K562 (cell line): ENCODE results near the gene ME3. TPM values are rescaled to one million over a fixed set of nuclear protein-coding genes. Genes with fewer than 3 reads are reported as not detected.
A peak's percentile ranks its signal among the peaks of the same experiment; 100 is the strongest.

ENCODE experiments used
- ATAC-seq: fragments of 200-7000 bp; cut with Tn5 transposase; 3 replicates; pipeline ENCODE4 v1.9.1; 2020; ENCODE audit warnings: moderate library complexity
- BruUV-seq: library from RNA; stranded (reverse); fragments of 400-500 nt; replicated peaks from 2 replicates; lab custom pipeline; 2021; lab: Mats Ljungman, UMichigan
- CTCF ChIA-PET: fragments of 300-600 bp; formaldehyde crosslinking; extraction: SDS; loops from one replicate; lab custom pipeline; 2021; ENCODE audit warnings: low intra/inter-chr PET ratio; lab: Yijun Ruan, JAX
- POLR2A ChIA-PET: fragments of 300-600, 350-650 bp; sonication (Branson Sonifier 250); formaldehyde crosslinking; extraction: SDS; loops from one replicate; lab custom pipeline; 2021; ENCODE audit warnings: antibody characterized with exemption, inconsistent platforms; lab: Yijun Ruan, JAX
- DNase-seq, 4 experiments: peaks; one replicate each; pipeline versions ENCODE4 v3.0.0 to v3.0.0-alpha.2; 2011 to 2018; ENCODE audit warnings: low spot score in 3 of 4, mixed read lengths in 3 of 4; ENCODE audit errors: extremely low read depth in 1 of 4
- FAIRE-seq: peaks from 2 replicates; lab custom pipeline; 2011; peaks lifted over from hg19 to GRCh38; lab: Jason Lieb, UNC
- H2AFZ ChIP-seq: 2 replicates; pipeline ENCODE4 v1.6.0; 2011; ENCODE audit warnings: low read depth, low read length, control low read depth, inconsistent platforms
- H3K27ac ChIP-seq: fragments of 200-600 bp; 3 replicates; pipeline ENCODE4 v1.8.0; 2011; ENCODE audit warnings: low read depth, mild to moderate bottlenecking, control low read depth, inconsistent platforms, low read length, moderate library complexity, mixed read lengths; ENCODE audit errors: extremely low read depth
- H3K27me3 ChIP-seq, 2 experiments: fragments of 300-600 bp in 1 of 2; 2 replicates in 1 of 2; 3 replicates in 1 of 2; pipeline versions ENCODE4 v1.6.0 to v1.8.0; 2011; ENCODE audit warnings: inconsistent platforms in 2 of 2, low read length in 2 of 2, mild to moderate bottlenecking in 1 of 2, mixed read lengths in 1 of 2, moderate library complexity in 1 of 2; ENCODE audit not compliant: control insufficient read depth in 2 of 2, insufficient read depth in 2 of 2
- H3K36me3 ChIP-seq: fragments of 300-600 bp; 3 replicates; pipeline ENCODE4 v1.8.0; 2011; ENCODE audit warnings: mild to moderate bottlenecking, low read length, inconsistent platforms; ENCODE audit not compliant: control insufficient read depth, insufficient read depth
- H3K4me1 ChIP-seq, 2 experiments: fragments of 200-600 bp in 1 of 2; replicated peaks in 1 of 2; 2 replicates in 1 of 2; 3 replicates in 1 of 2; pipeline versions ENCODE4 v1.5.1 to v1.8.0; 2011; ENCODE audit warnings: inconsistent platforms in 2 of 2, low read length in 2 of 2, mild to moderate bottlenecking in 1 of 2, mixed read lengths in 1 of 2, moderate library complexity in 1 of 2; ENCODE audit not compliant: control insufficient read depth in 2 of 2, insufficient read depth in 2 of 2
- H3K4me2 ChIP-seq: 2 replicates; pipeline ENCODE4 v1.6.1; 2011; ENCODE audit warnings: low read length, control low read depth, inconsistent platforms, mixed read lengths; ENCODE audit not compliant: insufficient read depth
- H3K4me3 ChIP-seq: fragments of 200-600 bp; sonication (generic), shearing (Covaris generic); 2 replicates; pipeline ENCODE4 v1.5.1; 2016; ENCODE audit warnings: control low read depth, inconsistent platforms
- H3K79me2 ChIP-seq: fragments of 200-600 bp; 3 replicates; pipeline ENCODE4 v1.8.0; 2011; ENCODE audit warnings: low read length, inconsistent platforms; ENCODE audit not compliant: control insufficient read depth, insufficient read depth
- H3K9ac ChIP-seq, 2 experiments: 2 replicates each; pipeline versions ENCODE4 v1.6.0 to v1.6.1; 2011; ENCODE audit warnings: low read depth in 2 of 2, low read length in 2 of 2, control low read depth in 1 of 2, inconsistent platforms in 1 of 2, mild to moderate bottlenecking in 1 of 2, mixed read lengths in 1 of 2; ENCODE audit not compliant: insufficient read depth in 1 of 2
- H3K9me1 ChIP-seq: one replicate; pipeline ENCODE4 v1.6.0; 2011; ENCODE audit warnings: inconsistent platforms, mild to moderate bottlenecking, low read length, moderate library complexity; ENCODE audit not compliant: control insufficient read depth, insufficient read depth
- H3K9me3 ChIP-seq: replicated peaks from 2 replicates; pipeline ENCODE4 v1.5.1; 2011; ENCODE audit warnings: low read depth, low read length, inconsistent platforms; ENCODE audit not compliant: control insufficient read depth, insufficient read depth
- H4K20me1 ChIP-seq: replicated peaks from 2 replicates; pipeline ENCODE4 v1.6.1; 2011; ENCODE audit warnings: low read length, inconsistent platforms, mixed read lengths; ENCODE audit not compliant: control insufficient read depth, insufficient read depth
- EGR1 ChIP-seq: fragments of 450-650 bp; conservative IDR thresholded peaks from 2 replicates; pipeline ENCODE4 v1.6.1; 2017; ENCODE audit warnings: mild to moderate bottlenecking
- FOSL1 ChIP-seq: fragments of 200-800 bp; sonication (Bioruptor generic); conservative IDR thresholded peaks from 2 replicates; pipeline ENCODE4 v1.6.1; 2016; ENCODE audit warnings: missing genetic modification characterization, missing compliant biosample characterization
- KDM4B ChIP-seq, 2 experiments: fragments of 450-650 bp in 1 of 2; sonication (generic) in 1 of 2; IDR thresholded peaks; 2 replicates each; pipeline ENCODE4 v1.6.1; 2016 to 2017; ENCODE audit warnings: borderline replicate concordance in 2 of 2, antibody characterized with exemption in 1 of 2, low read depth in 1 of 2, mild to moderate bottlenecking in 1 of 2
- SRF ChIP-seq, 2 experiments: fragments of 250-450, 450-650 bp in 1 of 2; sonication (Bioruptor Pico) in 1 of 2; sonication (generic) in 1 of 2; formaldehyde crosslinking; IDR thresholded peaks; 2 replicates each; pipeline versions ENCODE4 v1.5.0 to v1.5.1; 2020 to 2022; ENCODE audit warnings: mild to moderate bottlenecking in 1 of 2, missing genetic modification reagents in 1 of 2
- WGBS: fragments of 100-300 bp; shearing (Covaris generic); methylation state at CpG from one replicate; pipeline ENCODE4 v1.1.6; 2016; ENCODE audit warnings: low coverage, mixed read lengths; ENCODE audit not compliant: insufficient coverage; ENCODE audit errors: missing lambda C conversion rate; 5-methylcytosine and 5-hydroxymethylcytosine counted together
- in situ Hi-C: fragments of 300-500 bp; cut with MboI; formaldehyde crosslinking; loops from 4 replicates; pipeline ENCODE4 v1.15.0; 2018; ENCODE audit warnings: inconsistent platforms, mixed read lengths
- intact Hi-C: fragments of 100-400 bp; cut with micrococcal nuclease; formaldehyde crosslinking; loops from 2 replicates; pipeline ENCODE4 v1.14.2; 2022
- polyA plus RNA-seq, 8 experiments: library from polyadenylated mRNA; depleted of rRNA in 4 of 8; stranded (reverse) in 5 of 8; unstranded in 3 of 8; fragments of >200 nt; fragmentation: Nextera tagmentation in 2 of 8; fragmentation: Illumina TruSeq in 1 of 8; extraction: Ambion mirVana in 2 of 8; extraction: Trizol in 1 of 8; gene quantifications; 2 replicates each; pipeline versions ENCODE4 v1.2.1 to v1.2.3, GENCODE V29; 2011 to 2014; ENCODE audit warnings: inconsistent platforms in 1 of 8, missing spikeins in 1 of 8
- total RNA-seq, 7 experiments: library from RNA; depleted of rRNA in 6 of 7; stranded (reverse); fragments of >200 nt in 6 of 7; fragmentation: Illumina TruSeq in 2 of 7; extraction: Trizol in 2 of 7; gene quantifications; 2 replicates each; pipeline versions ENCODE4 v1.2.1 to v1.2.3, GENCODE V29; 2011 to 2021; ENCODE audit warnings: low replicate concordance in 1 of 7
- TF ChIP-seq, protein P1 (sequence below): IDR thresholded peaks from 3 replicates; pipeline ENCODE4 v1.6.1; 2011; ENCODE audit warnings: borderline replicate concordance, mild to moderate bottlenecking; ENCODE audit not compliant: insufficient read length, insufficient read depth
- TF ChIP-seq, protein P2 (sequence below), 2 experiments: fragments of 450-650 bp; formaldehyde crosslinking in 1 of 2; IDR thresholded peaks; 2 replicates each; pipeline versions ENCODE4 v1.4.0 to v1.6.1; 2014 to 2020; ENCODE audit warnings: mild to moderate bottlenecking in 2 of 2, borderline replicate concordance in 1 of 2, low read depth in 1 of 2
- TF ChIP-seq, protein P3 (sequence below): fragments of 250-450 bp; sonication (Bioruptor Pico); IDR thresholded peaks from 2 replicates; pipeline ENCODE4 v1.5.0; 2021
- TF ChIP-seq, protein P4 (sequence below): fragments of 250-450 bp; sonication (Bioruptor Pico); IDR thresholded peaks from 2 replicates; pipeline ENCODE4 v1.8.0; 2022; ENCODE audit warnings: moderate library complexity, mild to moderate bottlenecking, inconsistent platforms

ME3 gene
- total and polyA plus RNA-seq, 9 of the 15 experiments (the other 6 are each of a cell fraction or from before 2014, with no cell fraction given), result not detected

DNA sequence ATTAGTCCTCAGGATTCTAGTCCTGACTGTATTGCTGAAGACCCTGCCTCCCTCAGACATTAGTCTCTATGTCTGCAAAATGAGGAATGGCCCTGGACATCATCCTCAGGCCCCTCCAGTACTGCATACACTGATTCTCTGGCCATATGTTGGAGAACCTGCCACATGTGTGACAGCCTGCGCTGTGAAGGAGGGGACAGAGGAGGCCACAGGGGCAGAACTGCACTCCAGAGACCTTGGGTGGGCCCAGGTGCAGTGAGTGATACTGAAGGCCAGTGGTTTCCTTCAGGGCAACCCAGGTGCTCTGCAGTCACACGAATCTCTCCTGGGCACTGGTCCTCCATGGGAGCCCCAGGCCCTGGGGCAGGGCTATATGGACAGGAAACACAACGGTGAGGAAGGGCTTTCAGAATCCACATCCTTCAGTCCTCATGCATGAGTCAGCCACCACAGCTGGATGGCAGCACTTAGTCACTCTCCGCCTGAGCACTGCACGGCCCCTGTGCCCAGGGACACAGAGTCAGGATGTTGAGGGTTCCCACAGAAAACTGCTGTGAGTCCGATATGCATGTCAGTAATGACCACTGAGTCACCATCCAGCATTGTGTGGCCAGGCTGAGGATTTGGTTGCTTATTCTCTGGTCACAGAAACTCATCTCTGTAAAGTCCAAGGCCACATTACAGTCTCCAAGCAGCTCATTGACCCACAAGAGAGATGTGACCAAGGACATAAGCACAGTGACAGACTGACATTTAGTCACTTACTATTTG is 39.7 kb downstream of the ME3 start:
- Histone ChIP-seq H3K4me3 (no peak overlapping the region), H3K4me2 (no peak overlapping the region), H3K9me3 (no peaks in the 10 kb centered on the region), H4K20me1 (no peaks in the 10 kb centered on the region), H3K9me1 (no peaks in the 10 kb centered on the region), H3K4me1 (no peaks in the 10 kb centered on the region), H3K36me3 (no peaks in the 10 kb centered on the region), H3K9ac (no peak overlapping the region), H3K27ac (no peak overlapping the region), H2AFZ (no peak overlapping the region), H3K27me3 (peaks cover 2 to 15% of the 10 kb centered on the region in 2 experiments; a peak in 1 of 5 replicates), H3K79me2 (no peaks in the 10 kb centered on the region)
- in situ Hi-C loops, result no loop called here
- no peak for FAIRE-seq
- POLR2A ChIA-PET, result no interaction called here
- DNase-seq, result peak in 2 of 4 experiments; percentile 14 to 18
- 4% methylated on average over 6 of the region's 6 CpGs for WGBS
- no TSS peak for BruUV-seq
- intact Hi-C loops, result no loop called here
- ATAC-seq, result peak; percentile 81
- CTCF ChIA-PET, result no interaction called here
- TF ChIP-seq SRF (CRISPR knock-in tag; IDR thresholded peaks at IDR 0.05), result no peak
- no peak for TF ChIP-seq EGR1
- TF ChIP-seq, protein P1, sequence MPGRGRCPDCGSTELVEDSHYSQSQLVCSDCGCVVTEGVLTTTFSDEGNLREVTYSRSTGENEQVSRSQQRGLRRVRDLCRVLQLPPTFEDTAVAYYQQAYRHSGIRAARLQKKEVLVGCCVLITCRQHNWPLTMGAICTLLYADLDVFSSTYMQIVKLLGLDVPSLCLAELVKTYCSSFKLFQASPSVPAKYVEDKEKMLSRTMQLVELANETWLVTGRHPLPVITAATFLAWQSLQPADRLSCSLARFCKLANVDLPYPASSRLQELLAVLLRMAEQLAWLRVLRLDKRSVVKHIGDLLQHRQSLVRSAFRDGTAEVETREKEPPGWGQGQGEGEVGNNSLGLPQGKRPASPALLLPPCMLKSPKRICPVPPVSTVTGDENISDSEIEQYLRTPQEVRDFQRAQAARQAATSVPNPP, result no peak
- TF ChIP-seq, protein P2, sequence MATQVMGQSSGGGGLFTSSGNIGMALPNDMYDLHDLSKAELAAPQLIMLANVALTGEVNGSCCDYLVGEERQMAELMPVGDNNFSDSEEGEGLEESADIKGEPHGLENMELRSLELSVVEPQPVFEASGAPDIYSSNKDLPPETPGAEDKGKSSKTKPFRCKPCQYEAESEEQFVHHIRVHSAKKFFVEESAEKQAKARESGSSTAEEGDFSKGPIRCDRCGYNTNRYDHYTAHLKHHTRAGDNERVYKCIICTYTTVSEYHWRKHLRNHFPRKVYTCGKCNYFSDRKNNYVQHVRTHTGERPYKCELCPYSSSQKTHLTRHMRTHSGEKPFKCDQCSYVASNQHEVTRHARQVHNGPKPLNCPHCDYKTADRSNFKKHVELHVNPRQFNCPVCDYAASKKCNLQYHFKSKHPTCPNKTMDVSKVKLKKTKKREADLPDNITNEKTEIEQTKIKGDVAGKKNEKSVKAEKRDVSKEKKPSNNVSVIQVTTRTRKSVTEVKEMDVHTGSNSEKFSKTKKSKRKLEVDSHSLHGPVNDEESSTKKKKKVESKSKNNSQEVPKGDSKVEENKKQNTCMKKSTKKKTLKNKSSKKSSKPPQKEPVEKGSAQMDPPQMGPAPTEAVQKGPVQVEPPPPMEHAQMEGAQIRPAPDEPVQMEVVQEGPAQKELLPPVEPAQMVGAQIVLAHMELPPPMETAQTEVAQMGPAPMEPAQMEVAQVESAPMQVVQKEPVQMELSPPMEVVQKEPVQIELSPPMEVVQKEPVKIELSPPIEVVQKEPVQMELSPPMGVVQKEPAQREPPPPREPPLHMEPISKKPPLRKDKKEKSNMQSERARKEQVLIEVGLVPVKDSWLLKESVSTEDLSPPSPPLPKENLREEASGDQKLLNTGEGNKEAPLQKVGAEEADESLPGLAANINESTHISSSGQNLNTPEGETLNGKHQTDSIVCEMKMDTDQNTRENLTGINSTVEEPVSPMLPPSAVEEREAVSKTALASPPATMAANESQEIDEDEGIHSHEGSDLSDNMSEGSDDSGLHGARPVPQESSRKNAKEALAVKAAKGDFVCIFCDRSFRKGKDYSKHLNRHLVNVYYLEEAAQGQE (IDR thresholded peaks at IDR 0.05; ENCODE audit: borderline replicate concordance), result peak; percentile 49; the same call in 1 of the 2 replicates
- TF ChIP-seq, protein P2 (CRISPR knock-in tag; IDR thresholded peaks at IDR 0.05; ENCODE audit: low read depth), result no peak
- TF ChIP-seq KDM4B (IDR thresholded peaks at IDR 0.05; ENCODE audit: borderline replicate concordance in 2 of 2, low read depth in 1 of 2), result no peak
- TF ChIP-seq, protein P3, sequence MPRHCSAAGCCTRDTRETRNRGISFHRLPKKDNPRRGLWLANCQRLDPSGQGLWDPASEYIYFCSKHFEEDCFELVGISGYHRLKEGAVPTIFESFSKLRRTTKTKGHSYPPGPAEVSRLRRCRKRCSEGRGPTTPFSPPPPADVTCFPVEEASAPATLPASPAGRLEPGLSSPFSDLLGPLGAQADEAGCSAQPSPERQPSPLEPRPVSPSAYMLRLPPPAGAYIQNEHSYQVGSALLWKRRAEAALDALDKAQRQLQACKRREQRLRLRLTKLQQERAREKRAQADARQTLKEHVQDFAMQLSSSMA (CRISPR knock-in tag), result no peak
- TF ChIP-seq, protein P4, sequence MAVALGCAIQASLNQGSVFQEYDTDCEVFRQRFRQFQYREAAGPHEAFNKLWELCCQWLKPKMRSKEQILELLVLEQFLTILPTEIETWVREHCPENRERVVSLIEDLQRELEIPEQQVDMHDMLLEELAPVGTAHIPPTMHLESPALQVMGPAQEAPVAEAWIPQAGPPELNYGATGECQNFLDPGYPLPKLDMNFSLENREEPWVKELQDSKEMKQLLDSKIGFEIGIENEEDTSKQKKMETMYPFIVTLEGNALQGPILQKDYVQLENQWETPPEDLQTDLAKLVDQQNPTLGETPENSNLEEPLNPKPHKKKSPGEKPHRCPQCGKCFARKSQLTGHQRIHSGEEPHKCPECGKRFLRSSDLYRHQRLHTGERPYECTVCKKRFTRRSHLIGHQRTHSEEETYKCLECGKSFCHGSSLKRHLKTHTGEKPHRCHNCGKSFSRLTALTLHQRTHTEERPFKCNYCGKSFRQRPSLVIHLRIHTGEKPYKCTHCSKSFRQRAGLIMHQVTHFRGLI (CRISPR knock-in tag), result no peak
- peak; percentile 53 for TF ChIP-seq FOSL1 (tag)
